Measurements from ENCODE around the gene ACVRL1. TPM values are rescaled to one million over a fixed set of nuclear protein-coding genes. Genes with fewer than 3 reads are reported as not detected.
A peak's percentile ranks its signal among the peaks of the same experiment; 100 is the strongest.

Gene ACVRL1
- polyA plus RNA-seq, 1 experiment, result 13.1 TPM

- no peaks in the 10 kb centered on the region for H3K36me3 ChIP-seq (ENCODE audit: control insufficient read depth, insufficient read depth, low read length)
- H3K27me3 ChIP-seq (ENCODE audit: control insufficient read depth, insufficient read depth, low read length), result no peaks in the 10 kb centered on the region
- peak; percentile 42 for DNase-seq (ENCODE audit: low read depth)
- H3K4me3 ChIP-seq (ENCODE audit: low read depth, low read length), result no peak overlapping the region
- CTCF ChIA-PET, result interaction anchor here (1.2 to 12.8 kb wide), 7 partner anchors 7 to 121 kb away, joined by 4 to 165 read pairs (median 7); partner anchors contain the start of gene ANKRD33
- TF ChIP-seq CTCF (IDR thresholded peaks at IDR 0.05; ENCODE audit: insufficient read depth, low read depth, low read length), result no peak
- POLR2A ChIA-PET, result interaction anchor here (0.7 kb wide), 1 partner anchor 99 kb away, joined by 4 read pairs; no protein-coding TSS in a partner anchor
Measured at GRCh38 chr12:51904951-51905470, 2.3 kb upstream of the ACVRL1 start.

GRCh38 chr12:51905471-51906429 is 1.6 kb upstream of the ACVRL1 start:
- CTCF ChIA-PET, result interaction anchor here (0.6 to 12.8 kb wide), 11 partner anchors 8 to 120 kb away, joined by 3 to 165 read pairs (median 4); partner anchors contain the start of gene ANKRD33
- Histone ChIP-seq H3K4me3 (ENCODE audit: low read depth, low read length) (no peak overlapping the region), H3K27me3 (ENCODE audit: control insufficient read depth, insufficient read depth, low read length) (no peaks in the 10 kb centered on the region), H3K36me3 (ENCODE audit: control insufficient read depth, insufficient read depth, low read length) (no peaks in the 10 kb centered on the region)
- POLR2A ChIA-PET, result interaction anchor here (0.7 kb wide), 1 partner anchor 98 kb away, joined by 4 read pairs; no protein-coding TSS in a partner anchor
- DNase-seq (ENCODE audit: low read depth), result no peak
- TF ChIP-seq CTCF (IDR thresholded peaks at IDR 0.05; ENCODE audit: insufficient read depth, low read depth, low read length), result no peak

GRCh38 chr12:51906430-51907082 is 748 bp upstream of the ACVRL1 start:
- TF ChIP-seq CTCF (IDR thresholded peaks at IDR 0.05; ENCODE audit: insufficient read depth, low read depth, low read length), result no peak
- Histone ChIP-seq H3K36me3 (ENCODE audit: control insufficient read depth, insufficient read depth, low read length) (no peaks in the 10 kb centered on the region), H3K27me3 (ENCODE audit: control insufficient read depth, insufficient read depth, low read length) (no peaks in the 10 kb centered on the region), H3K4me3 (ENCODE audit: low read depth, low read length) (peak overlapping the region; percentile 36)
- CTCF ChIA-PET, result interaction anchor here (0.6 to 12.8 kb wide), 9 partner anchors 9 to 119 kb away, joined by 3 to 165 read pairs (median 8); no protein-coding TSS in a partner anchor
- no peak for DNase-seq (ENCODE audit: low read depth)
- POLR2A ChIA-PET, result no interaction called here

GRCh38 chr12:51907856-51908425 is 637 bp downstream of the ACVRL1 start:
- Histone ChIP-seq H3K4me3 (ENCODE audit: low read depth, low read length) (peak overlapping the region; percentile 36), H3K36me3 (ENCODE audit: control insufficient read depth, insufficient read depth, low read length) (no peaks in the 10 kb centered on the region), H3K27me3 (ENCODE audit: control insufficient read depth, insufficient read depth, low read length) (no peaks in the 10 kb centered on the region)
- CTCF ChIA-PET, result interaction anchor here (0.7 to 12.8 kb wide), 8 partner anchors 10 to 118 kb away, joined by 3 to 165 read pairs (median 7); no protein-coding TSS in a partner anchor
- no peak for TF ChIP-seq CTCF (IDR thresholded peaks at IDR 0.05; ENCODE audit: insufficient read depth, low read depth, low read length)
- DNase-seq (ENCODE audit: low read depth), result no peak
- POLR2A ChIA-PET, result no interaction called here

All from BJ (cell line).